CD4-positive, alpha-beta T cell treated with Interleukin-2 at 100 ng/mL for 4 hours (primary cell): Measurements from ENCODE around the gene UBE2D3.
A peak's percentile ranks its signal among the peaks of the same experiment; 100 is the strongest.
"Not testable (repeated sequence)": the region's sequence is repeated elsewhere in the genome, so short reads cannot be mapped to it uniquely, and the experiment has no call there.

Experiments
- DNase-seq: peaks from one replicate; pipeline ENCODE4 v3.0.0-alpha.2; 2020; ENCODE audit warnings: low spot score

UBE2D3 gene

DNA sequence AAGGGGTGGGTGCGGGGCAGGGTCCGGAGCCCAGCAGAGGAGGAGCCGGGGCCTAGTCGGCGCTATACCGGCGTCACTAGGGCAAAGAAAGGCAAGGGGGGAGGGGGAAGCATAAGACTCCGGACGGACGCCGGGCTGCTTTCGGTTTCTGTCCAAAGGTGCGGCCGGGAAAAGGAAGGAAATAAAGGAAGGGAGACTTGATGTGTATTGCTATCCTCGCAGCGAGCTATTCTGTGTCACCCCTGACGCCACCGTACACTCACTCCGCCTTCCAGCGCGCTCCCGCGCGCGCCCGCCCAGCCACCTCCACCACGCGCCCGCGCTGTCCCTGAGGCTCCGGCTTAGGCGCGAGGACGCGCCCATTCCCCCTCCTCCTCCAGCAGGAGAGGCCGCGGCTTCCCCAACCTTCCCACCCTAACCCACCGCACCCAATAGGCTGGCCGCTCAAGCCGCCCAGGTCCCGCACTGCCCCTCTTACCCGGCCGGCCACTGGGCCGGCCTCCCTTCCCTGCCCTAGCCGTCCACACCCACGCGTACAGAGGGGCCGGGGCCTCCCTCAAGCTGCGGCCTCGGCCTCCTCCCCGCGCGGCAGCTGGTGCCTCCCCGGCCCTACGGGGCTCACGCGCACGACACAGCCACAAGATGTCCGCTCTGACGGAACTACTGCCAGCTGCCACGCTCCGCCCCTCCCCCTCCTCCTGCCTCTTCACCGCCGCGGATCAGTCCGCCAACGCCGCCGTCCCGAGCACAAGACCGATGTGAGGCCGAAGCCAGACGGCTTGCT is at the start of gene UBE2D3:
Gene UBE2D3 (minus strand): TSS at position 662 of the 784 bp plus-strand sequence. CDS start 1,043 bp downstream, outside the sequence.
- peak; percentile 95 for DNase-seq

DNA sequence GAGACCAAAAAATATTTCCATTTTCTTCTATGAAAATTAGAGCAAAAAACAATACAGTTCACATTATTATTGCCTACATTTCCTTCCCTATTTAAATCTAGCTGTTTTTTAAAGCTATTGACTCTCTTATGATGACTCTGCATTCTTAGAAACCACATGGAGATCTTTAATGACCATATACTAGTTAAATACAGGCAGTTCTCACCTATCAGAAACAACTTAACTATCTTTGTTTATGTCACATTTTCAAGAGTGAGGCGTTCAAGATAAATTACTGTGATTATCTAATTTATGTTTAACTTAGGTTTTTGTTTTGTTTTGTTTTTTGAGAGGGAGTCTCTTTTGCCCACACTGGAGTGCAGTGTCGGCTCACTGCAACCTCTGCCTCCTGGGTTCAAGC is 44.4 kb upstream of the UBE2D3 start:
- no peak for DNase-seq

GRCh38 chr4:102869569-102870197 is 42.3 kb upstream of the UBE2D3 start:
- DNase-seq: no peak

DNA sequence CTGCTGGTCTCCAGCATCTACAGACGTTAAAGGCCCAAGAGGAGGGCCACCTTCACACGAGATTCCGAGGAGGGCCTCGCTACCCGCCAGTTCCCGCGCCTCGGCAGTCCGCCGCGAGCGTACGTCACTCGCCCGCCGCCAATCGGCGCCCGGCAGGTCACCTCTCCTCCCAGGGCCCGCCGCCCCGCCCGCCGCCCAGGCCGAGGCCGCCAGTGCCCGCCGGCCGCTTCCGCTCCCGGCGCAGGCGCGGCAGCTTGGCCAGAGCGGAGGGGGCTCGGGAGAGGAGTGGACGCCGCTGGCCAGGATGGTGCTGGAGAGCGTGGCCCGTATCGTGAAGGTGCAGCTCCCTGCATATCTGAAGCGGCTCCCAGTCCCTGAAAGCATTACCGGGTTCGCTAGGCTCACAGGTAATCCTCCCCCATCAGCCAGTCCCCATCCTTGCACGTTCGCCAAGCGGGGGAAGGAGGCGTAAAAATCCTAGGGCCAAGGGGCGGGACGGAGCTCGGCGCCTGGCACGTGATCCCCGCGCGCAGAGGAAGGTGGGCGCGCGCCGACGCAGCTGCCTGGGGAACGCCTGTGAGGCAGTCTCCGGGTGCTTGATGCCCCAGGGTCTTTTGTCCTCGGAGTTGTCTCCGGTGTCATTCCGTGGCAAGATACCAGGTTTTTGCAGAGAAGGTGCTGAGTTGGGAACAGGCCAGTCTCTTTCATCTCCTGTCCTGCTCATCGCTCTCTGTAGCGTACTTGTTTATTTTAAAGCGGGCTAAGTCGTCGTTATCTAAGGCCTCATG is 41.6 kb upstream of the UBE2D3 start, which contains the start of gene CISD2:
Gene CISD2 (plus strand): TSS at position 212 of the 788 bp plus-strand sequence. CDS start 93 bp downstream, at position 305.
- DNase-seq: peak; percentile 88

- no peak for DNase-seq
These were observed 40.9 kb upstream of the UBE2D3 start for GRCh38 chr4:102868153-102868780.

DNA sequence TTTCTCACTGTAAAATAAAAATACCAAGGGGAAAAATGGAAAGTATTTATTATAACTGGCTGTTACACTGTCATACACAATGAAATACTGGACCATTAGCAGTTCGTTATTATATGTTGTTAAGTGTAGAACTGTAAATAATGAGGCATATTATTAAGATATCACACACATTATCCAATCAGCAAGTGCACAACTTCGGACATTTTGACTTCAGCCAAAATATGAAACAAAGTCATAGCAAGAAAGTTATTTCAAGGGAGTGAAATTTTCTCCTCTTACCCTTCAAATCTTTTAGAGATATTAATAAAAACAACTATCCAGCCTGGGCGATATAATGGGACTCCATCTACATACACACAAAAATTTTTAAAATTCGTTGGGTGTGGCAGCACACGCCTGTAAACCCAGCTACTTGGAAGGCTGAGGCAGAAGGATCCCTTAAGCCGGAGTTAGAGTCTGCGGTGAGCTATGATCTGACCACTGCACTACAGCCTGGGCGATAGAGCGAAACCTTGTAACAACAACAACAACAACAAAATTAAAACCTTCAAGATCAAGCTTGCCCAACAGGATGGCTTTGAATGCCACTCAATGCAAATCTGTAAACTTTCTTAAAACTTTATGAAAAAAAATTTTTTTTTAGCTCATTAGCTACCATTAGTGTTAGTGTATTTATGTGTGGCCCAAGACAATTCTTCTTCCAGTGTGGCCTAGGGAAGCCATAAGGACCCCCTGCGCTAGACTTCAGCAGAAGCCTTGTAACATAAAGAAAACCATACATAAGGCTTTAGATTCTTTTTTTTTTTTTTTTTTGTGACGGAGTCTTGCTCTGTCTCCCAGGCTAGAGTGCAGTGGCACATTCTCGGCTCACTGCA is 40.2 kb upstream of the UBE2D3 start:
- DNase-seq: no peak

- DNase-seq: not testable (repeated sequence)
These were observed 38.0 kb upstream of the UBE2D3 start for GRCh38 chr4:102865327-102865726.

DNA sequence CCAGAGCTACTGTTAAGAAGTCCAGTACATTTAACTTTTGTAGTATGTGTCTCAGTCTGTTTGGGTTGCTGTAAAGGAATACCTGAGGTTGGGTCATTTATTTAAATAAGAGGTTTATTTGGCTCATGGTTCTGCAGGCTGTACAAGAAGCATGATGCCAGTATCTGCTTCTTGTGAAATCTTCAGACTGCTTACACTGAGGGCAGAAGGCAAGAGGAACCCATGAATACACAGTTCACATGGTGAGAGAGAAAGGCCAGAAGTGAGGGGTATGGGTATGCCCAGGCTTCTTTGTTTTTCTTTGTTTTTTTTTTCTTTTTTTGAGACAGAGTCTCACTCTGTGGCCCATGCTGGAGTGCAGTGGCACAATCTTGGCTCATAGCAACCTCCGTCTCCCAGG is 35.4 kb upstream of the UBE2D3 start:
- DNase-seq: no peak

- DNase-seq: no peak
These were observed 34.7 kb upstream of the UBE2D3 start for GRCh38 chr4:102862016-102862415.

GRCh38 chr4:102860611-102861324 is 33.4 kb upstream of the UBE2D3 start:
- DNase-seq: no peak

DNA sequence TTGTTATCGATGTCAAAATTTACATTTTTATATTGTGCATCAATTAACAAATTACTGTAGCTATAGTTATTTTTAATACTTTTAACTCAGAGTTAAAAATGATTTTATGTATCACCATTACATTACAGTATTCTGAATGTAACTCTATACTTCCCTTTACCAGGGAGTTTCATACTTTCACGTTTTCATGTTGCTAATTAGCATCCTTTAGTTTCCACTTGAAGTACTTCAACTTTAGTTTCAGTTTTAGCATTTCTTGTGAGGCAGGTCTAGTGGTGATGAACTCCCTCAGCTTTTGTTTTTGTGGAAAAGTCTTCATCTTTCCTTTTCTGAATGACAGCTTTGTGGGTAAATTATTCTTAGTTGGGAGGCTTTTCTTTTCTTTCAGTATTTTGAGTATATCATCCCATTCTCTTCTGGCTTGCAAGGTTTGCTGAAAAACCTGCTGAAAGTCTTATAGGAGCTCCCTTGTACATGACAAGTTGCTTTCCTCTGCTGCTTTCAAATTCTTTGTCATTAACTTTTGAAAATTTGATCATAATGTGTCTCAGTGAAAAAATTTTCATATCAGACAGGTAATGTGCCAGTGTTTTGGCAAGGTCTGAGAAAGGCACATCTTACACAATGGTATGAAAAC is 31.6 kb upstream of the UBE2D3 start:
- no peak for DNase-seq

- no peak for DNase-seq
These were observed 23.0 kb upstream of the UBE2D3 start for GRCh38 chr4:102850370-102850769.

DNA sequence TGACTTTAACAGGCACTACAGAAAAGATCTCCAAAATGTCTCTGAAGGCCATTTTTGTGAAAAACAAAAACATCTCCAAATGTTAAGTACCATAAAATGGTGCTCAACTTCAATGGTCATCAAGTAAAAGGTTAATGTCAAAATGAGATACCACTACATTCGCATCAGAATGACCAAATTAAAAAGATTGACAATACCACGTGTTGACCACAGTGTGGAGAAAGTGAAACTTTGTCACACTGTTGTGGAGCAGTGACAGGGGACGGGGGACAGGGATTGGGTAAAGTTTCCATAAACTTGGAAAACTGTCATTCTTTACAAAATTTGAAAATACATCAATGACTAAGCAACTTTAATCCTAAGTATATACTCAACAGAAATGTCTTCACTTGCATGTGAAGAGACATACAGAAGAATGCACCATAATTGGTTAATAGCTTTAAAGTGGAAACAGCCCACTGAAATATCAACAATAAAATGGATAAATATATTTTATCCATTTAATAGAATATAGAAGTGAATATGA is 22.3 kb upstream of the UBE2D3 start:
- no peak for DNase-seq

DNA sequence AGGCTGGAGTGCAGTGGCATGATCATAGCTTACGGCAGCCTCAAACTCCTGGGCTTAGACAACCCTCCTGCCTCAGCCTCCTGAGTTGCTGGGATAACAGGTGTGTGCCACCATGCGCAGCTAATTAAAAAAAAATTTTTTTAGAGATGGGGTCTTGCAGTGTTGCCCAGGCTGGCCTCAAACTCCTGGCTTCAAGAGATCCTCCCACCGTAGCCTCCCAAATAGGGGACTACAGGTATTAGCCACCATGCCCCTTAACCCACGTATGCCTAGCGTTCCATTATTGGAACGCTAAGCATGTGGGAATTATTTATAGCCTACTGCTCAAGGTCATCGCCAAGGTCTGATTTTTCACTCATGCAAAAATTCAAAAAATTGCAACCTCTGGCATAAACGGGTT is 20.3 kb upstream of the UBE2D3 start:
- DNase-seq: no peak

GRCh38 chr4:102843938-102844337 is 16.6 kb upstream of the UBE2D3 start:
- no peak for DNase-seq

DNA sequence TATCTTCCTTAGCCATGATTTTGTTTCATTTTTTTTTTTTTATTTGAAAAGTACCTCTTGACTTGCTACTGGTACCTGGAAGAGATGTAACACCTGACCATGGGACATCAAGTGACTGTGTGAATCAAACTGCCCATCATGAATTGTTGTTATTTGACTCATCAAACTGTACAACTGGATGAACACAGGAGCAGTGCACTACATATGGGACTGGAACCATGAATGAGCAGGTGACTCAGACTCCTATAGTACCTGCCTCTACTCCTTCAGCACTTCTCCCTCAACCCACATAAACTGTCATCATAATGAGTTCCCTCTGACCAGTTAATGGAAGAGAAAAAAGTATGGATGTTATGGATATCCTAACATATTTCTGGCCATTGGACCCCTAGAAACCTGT is 15.9 kb upstream of the UBE2D3 start:
- DNase-seq: no peak

DNA sequence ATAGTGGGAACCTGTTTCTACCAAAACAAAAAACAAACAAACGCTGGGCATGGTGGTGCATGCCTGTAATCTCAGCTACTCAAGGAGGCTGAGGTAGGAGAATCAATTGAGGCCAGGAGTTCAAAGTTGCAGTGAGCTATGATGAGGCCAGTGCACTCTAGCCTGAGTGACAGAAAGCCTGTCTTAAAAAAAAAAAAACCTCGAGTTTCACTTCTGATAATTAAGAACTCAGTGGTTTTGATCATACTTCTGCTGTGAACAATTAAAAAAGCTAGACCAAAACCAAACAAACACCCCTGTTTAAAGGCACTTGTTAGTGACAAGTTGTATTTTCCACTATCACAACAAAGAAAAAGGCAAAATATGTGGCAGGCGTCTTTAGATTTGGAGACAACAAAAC is 15.0 kb upstream of the UBE2D3 start:
- no peak for DNase-seq

- no peak for DNase-seq
These were observed 9.2 kb upstream of the UBE2D3 start for GRCh38 chr4:102836596-102836995.

DNA sequence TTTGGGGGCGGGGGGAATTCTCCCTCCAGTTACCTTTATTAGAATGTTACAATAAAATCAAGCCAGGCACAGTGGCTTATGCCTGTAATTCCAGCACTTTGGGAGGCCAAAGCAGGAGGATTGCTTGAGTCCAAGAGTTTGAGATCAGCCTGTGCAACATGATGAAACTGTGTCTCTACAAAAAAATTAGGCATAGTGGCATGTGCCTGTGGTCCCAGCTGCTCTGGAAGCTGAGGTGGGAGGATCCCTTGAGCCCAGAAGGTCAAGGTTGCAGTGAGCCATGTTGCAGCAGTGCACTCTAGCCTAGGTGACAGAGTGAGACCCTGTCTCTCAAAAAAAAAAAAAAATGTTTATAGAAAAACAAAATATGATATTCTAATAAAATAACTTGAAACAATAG is 5.3 kb upstream of the UBE2D3 start:
- no peak for DNase-seq

DNA sequence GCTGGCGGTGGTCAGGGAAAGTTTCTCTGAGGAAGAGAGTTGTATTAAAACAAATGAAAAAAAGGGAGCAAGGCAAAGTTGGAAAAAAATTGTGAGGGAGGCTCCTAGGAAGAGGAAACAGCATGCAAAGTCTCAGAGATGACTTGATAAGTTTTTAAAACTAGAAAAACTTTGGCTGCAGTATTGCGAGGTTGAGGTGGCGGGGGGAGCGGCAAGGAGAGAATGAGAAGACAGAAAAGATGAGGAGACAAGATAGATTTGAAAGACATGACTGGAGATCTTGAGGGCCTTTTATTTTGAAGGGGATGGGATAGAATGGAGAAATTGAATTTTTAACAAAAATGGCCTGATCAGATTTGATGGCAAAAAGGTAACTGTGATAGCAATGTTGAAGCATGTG is 4.8 kb upstream of the UBE2D3 start:
- no peak for DNase-seq
